Common myeloid progenitor, CD34-positive (primary cell): ENCODE data around the gene NDUFB11.
"Not testable (repeated sequence)": the region's sequence is repeated elsewhere in the genome, so short reads cannot be mapped to it uniquely, and the experiment has no call there.

Experiments
- CTCF ChIA-PET: fragments of 350-600 bp; sonication (Branson Sonifier 250); formaldehyde crosslinking; loops from one replicate; lab custom pipeline; 2021; ENCODE audit warnings: antibody characterized with exemption; lab: Charles Lee
- POLR2A ChIA-PET: fragments of 350-600 bp; sonication (Branson Sonifier 250); formaldehyde crosslinking; loops from one replicate; lab custom pipeline; 2021; ENCODE audit warnings: antibody characterized with exemption; lab: Charles Lee
- DNase-seq, 3 donors: peaks; one replicate each; pipeline versions ENCODE4 v3.0.0 to v3.0.0-alpha.2; 2013
- H3K27ac ChIP-seq, 2 experiments: 1 replicate in 1 of 2; 2 replicates in 1 of 2; pipeline ENCODE4 v1.7.0; 2013; ENCODE audit warnings: inconsistent platforms in 2 of 2, low read length in 2 of 2, mild to moderate bottlenecking in 2 of 2, low read depth in 1 of 2, moderate library complexity in 1 of 2; ENCODE audit not compliant: severe bottlenecking in 2 of 2, insufficient read depth in 1 of 2, poor library complexity in 1 of 2
- H3K27me3 ChIP-seq, 5 experiments: replicated peaks in 2 of 5; 1 replicate in 3 of 5; 2 replicates in 2 of 5; pipeline versions ENCODE4 v1.6.1 to v1.7.0; 2013; ENCODE audit warnings: low read length in 4 of 5, mild to moderate bottlenecking in 2 of 5, moderate library complexity in 2 of 5, inconsistent platforms in 1 of 5; ENCODE audit not compliant: insufficient read depth in 5 of 5, control insufficient read depth in 4 of 5
- H3K36me3 ChIP-seq, 4 experiments: 1 replicate in 2 of 4; 2 replicates in 2 of 4; pipeline versions ENCODE4 v1.6.1 to v1.7.0; 2013; ENCODE audit warnings: low read length in 3 of 4, control low read depth in 1 of 4, mild to moderate bottlenecking in 1 of 4; ENCODE audit not compliant: control insufficient read depth in 4 of 4, insufficient read depth in 4 of 4
- H3K4me1 ChIP-seq, 4 experiments: 1 replicate in 3 of 4; 2 replicates in 1 of 4; pipeline versions ENCODE4 v1.6.1 to v1.7.1; 2013; ENCODE audit warnings: low read length in 3 of 4, mild to moderate bottlenecking in 3 of 4, control low read depth in 1 of 4, inconsistent platforms in 1 of 4, moderate library complexity in 1 of 4; ENCODE audit not compliant: control insufficient read depth in 4 of 4, insufficient read depth in 4 of 4; ENCODE audit errors: control extremely low read depth in 1 of 4
- H3K4me3 ChIP-seq, 7 experiments: 1 replicate in 4 of 7; 2 replicates in 3 of 7; pipeline versions ENCODE4 v1.5.1 to v1.7.0; 2013; ENCODE audit warnings: mild to moderate bottlenecking in 7 of 7, low read length in 6 of 7, moderate library complexity in 6 of 7, inconsistent platforms in 2 of 7, low read depth in 2 of 7, control low read depth in 1 of 7; ENCODE audit not compliant: insufficient read depth in 4 of 7, control insufficient read depth in 1 of 7; ENCODE audit errors: extremely low read depth in 1 of 7
- H3K9me3 ChIP-seq, 5 experiments: 1 replicate in 4 of 5; 2 replicates in 1 of 5; pipeline versions ENCODE4 v1.6.1 to v1.7.1; 2013; ENCODE audit warnings: low read length in 4 of 5, mild to moderate bottlenecking in 2 of 5, inconsistent platforms in 1 of 5, low read depth in 1 of 5, moderate library complexity in 1 of 5; ENCODE audit not compliant: control insufficient read depth in 4 of 5, insufficient read depth in 2 of 5; ENCODE audit errors: control extremely low read depth in 1 of 5
- WGBS: methylation state at CpG from one replicate; pipeline ENCODE4 v1.1.5; 2013; ENCODE audit not compliant: insufficient coverage; 5-methylcytosine and 5-hydroxymethylcytosine counted together

NDUFB11 gene

DNA sequence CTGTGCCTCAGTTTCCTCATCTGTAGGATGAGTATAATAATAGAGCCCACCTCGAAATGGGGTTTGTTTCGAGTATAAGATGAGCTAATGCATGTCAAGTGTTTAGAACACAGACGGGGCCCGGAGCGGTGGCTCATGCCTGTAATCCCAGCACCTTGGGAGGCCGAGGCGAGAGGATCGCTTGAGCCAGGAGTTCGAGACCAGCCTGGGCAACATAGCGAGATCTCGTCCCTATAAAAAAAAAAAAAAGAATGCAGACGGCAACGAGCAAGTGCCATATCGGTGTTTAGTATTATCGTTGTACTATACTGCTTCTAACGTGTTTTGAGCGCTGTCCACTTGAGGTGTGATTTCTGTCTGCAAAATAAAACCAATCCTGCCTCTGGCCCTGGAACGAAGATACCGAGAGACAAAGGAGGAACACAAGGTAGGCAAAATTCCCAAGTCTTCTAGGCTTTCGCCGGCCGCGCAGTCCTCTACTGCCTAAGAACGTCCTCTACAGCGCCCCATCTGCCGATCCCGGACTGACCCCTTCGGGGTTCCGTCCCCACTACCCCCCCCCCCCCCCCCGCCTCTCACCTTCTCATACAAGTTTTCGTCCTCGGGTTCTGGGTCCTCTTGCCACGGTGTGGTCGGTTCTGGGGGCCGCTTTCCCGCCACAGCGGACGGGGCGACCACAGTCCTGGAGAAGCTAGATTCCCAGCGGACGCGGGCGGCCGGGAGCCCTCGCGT is 442 bp downstream of the NDUFB11 start:
- peaks cover 5 to 32% (median 19%) of the 10 kb centered on the region in 4 experiments for H3K36me3 ChIP-seq
- peak overlapping the region; percentile 50 to 93 for H3K27ac ChIP-seq
- H3K27me3 ChIP-seq: peaks cover 0 to 39% (median 0%) of the 10 kb centered on the region in 5 experiments
- POLR2A ChIA-PET: interaction anchor here (1.4 kb wide), 1 partner anchor 13 kb away, joined by 3 read pairs; no protein-coding TSS in a partner anchor
- 34% methylated on average over 37 of the region's 46 CpGs for WGBS
- peak; percentile 49 to 75 (median 62) for DNase-seq
- H3K4me1 ChIP-seq: peaks cover 10 to 29% (median 22%) of the 10 kb centered on the region in 4 experiments
- CTCF ChIA-PET: interaction anchor here (1.0 kb wide), 2 partner anchors 11 to 14 kb away, joined by 3 to 6 read pairs; no protein-coding TSS in a partner anchor
- H3K4me3 ChIP-seq: peak overlapping the region; percentile 57 to 91 (median 74)
- peaks cover 0 to 4% (median 0%) of the 10 kb centered on the region in 5 experiments for H3K9me3 ChIP-seq

DNA sequence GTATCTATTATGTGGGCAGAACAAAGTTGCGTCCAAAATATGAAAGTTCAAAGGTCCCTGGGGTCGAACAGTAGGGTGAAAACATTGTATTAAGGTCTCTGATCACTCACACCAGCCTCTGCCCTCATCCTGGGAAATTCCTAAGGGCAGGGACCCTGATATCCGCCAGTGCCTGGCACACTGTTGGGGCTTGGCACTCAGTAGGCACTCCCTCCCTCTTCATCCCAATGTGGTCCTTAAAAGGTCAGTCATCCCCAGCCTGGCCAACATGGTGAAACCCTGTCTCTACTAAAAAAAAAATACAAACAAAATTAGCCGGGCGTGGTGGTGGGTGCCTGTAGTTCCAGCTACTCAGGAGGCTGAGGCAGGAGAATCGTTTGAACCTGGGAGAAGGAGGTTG is 6.3 kb downstream of the NDUFB11 start:
- 88% methylated on average over 5 of the region's 6 CpGs for WGBS
- H3K27me3 ChIP-seq: peaks cover 0 to 21% (median 0%) of the 10 kb centered on the region in 5 experiments
- H3K36me3 ChIP-seq: peaks cover 6 to 26% (median 15%) of the 10 kb centered on the region in 4 experiments
- H3K27ac ChIP-seq: no peak overlapping the region
- no peaks in the 10 kb centered on the region for H3K9me3 ChIP-seq
- POLR2A ChIA-PET: no interaction called here
- DNase-seq: no peak
- CTCF ChIA-PET: no interaction called here
- peaks cover 0 to 5% (median under 1%) of the 10 kb centered on the region in 4 experiments for H3K4me1 ChIP-seq
- H3K4me3 ChIP-seq: no peak overlapping the region

DNA sequence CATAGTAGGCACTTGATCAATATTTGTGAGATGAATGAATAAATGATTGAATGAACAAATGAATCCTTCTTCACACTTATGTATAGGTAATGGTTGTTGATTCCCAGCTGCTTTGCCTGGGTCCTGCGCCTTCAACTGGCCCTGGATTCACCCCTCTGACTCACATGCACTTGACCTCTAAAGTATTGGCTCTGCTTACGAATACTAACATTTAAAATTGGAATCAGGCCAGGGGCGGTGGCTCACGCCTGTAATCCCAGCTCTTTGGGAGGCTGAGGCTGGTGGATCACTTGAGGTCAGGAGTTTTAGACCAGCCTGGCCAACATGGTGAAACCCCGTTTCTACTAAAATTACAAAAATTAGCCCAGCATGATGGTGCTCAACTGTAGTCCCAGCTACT is 8.9 kb downstream of the NDUFB11 start:
- DNase-seq, CTCF ChIA-PET: not testable (repeated sequence)

GRCh38 chrX:47133493-47133892 is 11.0 kb downstream of the NDUFB11 start:
- no peak overlapping the region for H3K4me3 ChIP-seq
- peaks cover 0 to 2% (median 0%) of the 10 kb centered on the region in 5 experiments for H3K9me3 ChIP-seq
- no peak for DNase-seq
- H3K36me3 ChIP-seq: peaks cover 0 to 3% (median 0%) of the 10 kb centered on the region in 4 experiments
- H3K27ac ChIP-seq: no peak overlapping the region
- WGBS: 79% methylated on average over 2 of the region's 5 CpGs
- peaks cover 0 to 10% (median 0%) of the 10 kb centered on the region in 5 experiments for H3K27me3 ChIP-seq
- ChIA-PET POLR2A (no interaction called here), CTCF (no interaction called here)
- H3K4me1 ChIP-seq: peaks cover 0 to 3% (median 1%) of the 10 kb centered on the region in 4 experiments

More for the DNA sequence above, 8.9 kb downstream of the NDUFB11 start:
- H3K27ac ChIP-seq, H3K9me3 ChIP-seq, H3K4me1 ChIP-seq, H3K4me3 ChIP-seq, H3K27me3 ChIP-seq, POLR2A ChIA-PET: not testable (repeated sequence)
- H3K36me3 ChIP-seq: peaks cover 0 to 12% (median 6%) of the 10 kb centered on the region in 4 experiments
- WGBS: 94% methylated on average over 4 of the region's 5 CpGs

DNA sequence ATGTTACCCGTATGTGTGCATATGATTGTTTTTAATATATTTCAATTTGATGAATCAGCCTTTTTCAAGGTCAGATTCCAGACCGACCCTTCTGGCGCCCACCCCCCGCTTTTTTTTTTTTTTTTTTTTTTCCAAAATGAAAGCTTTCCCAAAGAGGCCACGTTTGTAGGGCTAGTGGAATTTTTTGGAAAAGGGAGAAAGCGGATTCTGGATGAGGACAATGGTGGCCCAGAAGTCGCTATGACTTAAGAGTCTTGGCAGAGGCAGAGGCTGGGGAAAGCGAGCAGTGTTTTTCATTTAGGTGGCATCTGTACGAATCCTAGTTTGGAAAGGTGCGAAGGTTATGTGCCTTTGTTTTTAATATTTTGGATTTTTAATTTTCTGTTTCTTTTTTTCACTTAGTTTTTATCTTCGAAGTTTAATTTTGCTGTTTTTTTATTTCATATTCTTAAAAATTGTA is 14.6 kb downstream of the NDUFB11 start:
- POLR2A ChIA-PET: interaction anchor here (0.6 kb wide), 1 partner anchor 88 kb away, joined by 3 read pairs; no protein-coding TSS in a partner anchor
- peak overlapping the region in 1 of 2 experiments; percentile 25 for H3K27ac ChIP-seq

GRCh38 chrX:47129157-47129898 is 15.2 kb downstream of the NDUFB11 start:
- CTCF ChIA-PET: no interaction called here
- no peaks in the 10 kb centered on the region for H3K36me3 ChIP-seq
- H3K9me3 ChIP-seq: peaks cover 0 to 2% (median 0%) of the 10 kb centered on the region in 5 experiments
- peak overlapping the region; percentile 49 to 88 (median 81) for H3K4me3 ChIP-seq
- 38% methylated on average over 22 of the region's 31 CpGs for WGBS
- POLR2A ChIA-PET: interaction anchor here (0.6 kb wide), 1 partner anchor 88 kb away, joined by 3 read pairs; no protein-coding TSS in a partner anchor
- H3K4me1 ChIP-seq: peaks cover 0 to 3% (median 1%) of the 10 kb centered on the region in 4 experiments
- H3K27me3 ChIP-seq: peaks cover 0 to 7% (median 0%) of the 10 kb centered on the region in 5 experiments
- H3K27ac ChIP-seq: peak overlapping the region in 1 of 2 experiments; percentile 78
- peak; percentile 94 to 97 (median 97) for DNase-seq

More for the DNA sequence above, 14.6 kb downstream of the NDUFB11 start:
- H3K4me1 ChIP-seq: peaks cover 0 to 3% (median 1%) of the 10 kb centered on the region in 4 experiments
- peak in 1 of 3 donors; percentile 8 for DNase-seq
- H3K4me3 ChIP-seq: peak overlapping the region in 6 of 7 experiments; percentile 63 to 88 (median 82)
- H3K9me3 ChIP-seq: peaks cover 0 to 2% (median 0%) of the 10 kb centered on the region in 5 experiments
- CTCF ChIA-PET: interaction anchor here (1.9 kb wide), 1 partner anchor 13 kb away, joined by 5 read pairs; no protein-coding TSS in a partner anchor
- 44% methylated on average over 2 of the region's 11 CpGs for WGBS
- peaks cover 0 to 7% (median 0%) of the 10 kb centered on the region in 5 experiments for H3K27me3 ChIP-seq
- H3K36me3 ChIP-seq: no peaks in the 10 kb centered on the region
